NCI-H82 (cell line): ENCODE results near the gene LRRC37A3.
"Not testable (repeated sequence)": the region's sequence is repeated elsewhere in the genome, so short reads cannot be mapped to it uniquely, and the experiment has no call there.

Source experiments
- DNase-seq: peaks from one replicate; lab custom pipeline; 2025; lab: John Stamatoyannopoulos, UW

The LRRC37A3 gene

DNA sequence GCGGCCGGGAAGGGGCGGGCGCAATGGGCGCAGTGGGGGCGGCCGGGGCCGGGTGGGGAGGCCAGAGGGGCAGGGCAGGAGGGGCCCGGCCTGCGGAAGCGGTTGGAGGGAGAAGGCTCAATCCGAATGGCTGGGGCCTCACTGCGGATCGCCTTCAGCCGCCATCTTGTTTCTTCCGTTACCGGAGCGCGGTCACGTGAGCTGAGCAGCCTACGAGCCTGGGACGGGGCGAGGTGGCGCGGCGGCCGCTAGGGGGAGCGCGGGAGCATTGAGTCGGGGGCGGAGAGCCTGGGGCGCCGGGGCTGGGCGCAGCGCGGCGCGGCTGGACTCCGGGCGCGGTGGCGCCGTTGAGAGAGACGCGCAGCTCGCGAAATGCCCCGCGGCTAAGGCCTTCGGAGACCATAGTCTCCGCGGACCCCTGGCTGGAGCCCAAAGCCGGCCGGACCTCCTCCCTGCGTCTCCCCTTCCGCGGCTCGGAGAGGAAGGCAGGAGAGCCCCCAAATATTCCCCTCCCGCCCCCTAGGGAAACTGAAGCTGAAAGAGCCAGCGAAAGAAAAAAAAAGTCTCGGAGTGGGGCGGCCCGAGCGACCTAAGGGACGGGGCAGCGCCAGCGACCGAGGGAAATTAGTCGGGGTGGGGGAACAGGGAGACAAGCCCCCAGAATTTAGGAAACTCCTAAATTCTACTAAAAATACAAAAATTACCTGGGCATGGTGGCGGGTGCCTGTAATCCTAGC lies at the start of gene LRRC37A3:
TSS of gene LRRC37A3 (minus strand) at position 190 of the 737 bp plus-strand sequence. CDS start 22,221 bp downstream, outside the sequence.
- peak; percentile 94 for DNase-seq

DNA sequence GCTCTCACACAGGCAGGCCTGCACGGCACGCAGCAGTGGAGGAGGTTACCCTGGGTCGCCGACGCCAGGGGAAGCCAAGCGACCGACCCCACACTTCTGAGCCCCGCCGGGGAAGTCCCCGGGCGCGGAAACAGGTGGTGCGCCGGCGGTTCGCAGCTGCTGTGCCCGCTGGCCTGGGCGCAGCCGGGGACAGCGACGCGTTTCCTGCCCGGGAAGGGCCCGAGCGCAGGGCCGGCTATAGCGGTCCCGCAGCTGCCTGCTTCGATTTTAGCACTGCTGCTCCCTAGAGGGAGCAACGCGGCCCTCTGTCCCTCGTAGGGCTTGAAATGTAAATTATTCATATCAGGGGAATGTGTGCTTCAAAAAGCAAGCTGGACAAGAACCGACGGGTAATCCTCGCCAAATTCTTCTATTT lies 46.6 kb upstream of the LRRC37A3 start:
- peak; percentile 76 for DNase-seq

DNA sequence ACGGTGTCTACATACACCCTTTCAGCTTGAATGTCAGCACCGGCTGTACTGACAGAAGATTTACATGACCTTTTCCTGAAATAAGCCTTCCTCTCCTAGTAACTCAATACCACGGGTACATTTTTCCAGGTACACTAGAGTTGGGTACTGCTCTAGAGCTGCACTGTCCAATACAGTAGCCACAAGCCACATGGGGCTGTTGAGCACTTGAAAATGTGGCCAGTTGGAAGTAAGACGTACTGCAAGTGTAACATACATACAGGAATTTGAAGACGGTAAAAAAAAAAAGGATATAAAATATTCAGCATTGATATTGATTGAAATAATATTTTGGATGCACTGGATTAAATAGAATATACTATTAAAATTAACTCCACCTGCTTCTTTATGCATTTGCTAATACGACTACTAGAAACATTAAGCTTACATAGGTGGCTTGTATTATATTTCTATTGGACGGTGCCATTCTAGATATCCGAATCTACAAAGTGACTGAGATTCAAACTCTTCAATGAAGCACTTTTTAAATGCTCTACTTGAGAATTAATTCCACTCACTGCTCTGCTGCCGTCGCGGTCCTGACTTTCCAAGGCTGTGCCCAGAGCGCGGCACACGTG lies 46.1 kb upstream of the LRRC37A3 start:
- DNase-seq = peak; percentile 30

DNA sequence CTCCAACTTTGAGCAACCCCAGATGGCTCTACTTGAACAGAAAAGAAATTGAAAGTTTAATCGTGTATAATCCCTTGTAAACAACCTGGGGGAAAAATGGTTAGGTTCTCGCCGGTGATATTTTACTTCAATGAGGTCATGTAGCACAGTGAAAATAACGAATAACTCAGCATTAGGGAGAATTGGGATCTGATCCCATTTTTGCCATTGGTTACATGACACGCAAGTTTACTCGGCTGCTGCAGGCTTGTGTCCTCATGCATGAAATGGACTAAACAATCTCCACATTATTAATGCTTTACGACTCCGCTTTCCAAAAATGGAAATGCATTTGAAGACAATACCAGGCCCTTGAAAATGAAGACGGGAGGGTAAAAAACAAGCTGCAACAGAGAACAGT lies 45.5 kb upstream of the LRRC37A3 start:
- no peak for DNase-seq

DNA sequence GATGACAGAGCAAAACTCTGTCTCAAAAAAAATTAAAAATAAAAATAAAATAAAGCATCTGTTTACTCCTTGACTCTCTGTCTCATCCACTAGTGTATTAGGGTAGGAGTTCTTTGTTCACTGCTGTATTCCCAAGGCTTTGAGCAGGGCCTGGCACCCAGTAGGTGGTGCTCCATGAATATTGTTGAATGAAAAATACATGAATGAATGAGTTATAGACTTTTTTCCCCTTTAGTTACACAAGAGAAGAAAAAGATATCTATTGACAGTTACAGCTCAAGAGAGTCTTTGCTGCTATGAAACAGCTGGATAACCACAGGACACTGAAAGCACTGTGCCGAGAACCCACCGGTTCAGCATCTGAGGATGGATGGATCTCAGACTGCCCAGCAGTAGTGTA lies 44.5 kb upstream of the LRRC37A3 start:
- not testable (repeated sequence) for DNase-seq

DNA sequence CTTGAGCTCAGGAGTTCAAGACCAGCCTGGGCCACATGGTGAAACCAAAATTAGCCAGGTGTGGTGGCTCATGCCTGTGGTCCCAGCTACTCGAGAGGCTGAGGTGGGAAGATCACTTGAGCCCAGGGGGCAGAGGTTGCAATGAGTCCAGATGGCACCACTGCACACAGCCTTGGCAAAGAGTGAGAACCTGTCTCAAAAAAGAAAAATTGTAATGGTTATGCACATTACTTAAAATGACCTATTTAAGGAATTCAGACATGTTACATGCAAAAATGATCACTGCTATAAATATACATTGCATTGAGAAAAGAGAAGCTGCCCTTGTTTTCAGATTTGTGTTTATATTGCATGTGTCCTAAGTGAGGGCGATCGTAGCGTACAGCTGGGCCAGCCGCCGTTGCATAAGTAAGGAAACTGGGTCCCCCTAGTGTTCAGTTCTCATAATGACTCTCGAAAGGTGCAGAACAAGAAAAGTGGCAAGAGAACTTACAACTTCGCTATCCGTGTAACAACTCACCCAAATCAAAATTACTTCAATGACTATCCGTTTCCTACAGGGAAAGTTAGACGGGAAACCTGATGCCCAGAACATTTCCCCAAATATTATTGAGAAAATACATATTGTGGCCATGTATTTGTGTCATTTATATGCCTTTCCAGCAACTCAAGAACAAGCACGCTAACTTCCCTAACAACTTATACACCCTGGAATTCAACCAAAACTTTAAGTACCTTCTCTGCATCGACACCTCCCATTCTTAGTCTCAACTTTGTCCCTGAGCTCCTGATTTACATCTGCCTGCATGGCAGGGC lies 42.5 kb upstream of the LRRC37A3 start:
- DNase-seq = peak; percentile 93

DNA sequence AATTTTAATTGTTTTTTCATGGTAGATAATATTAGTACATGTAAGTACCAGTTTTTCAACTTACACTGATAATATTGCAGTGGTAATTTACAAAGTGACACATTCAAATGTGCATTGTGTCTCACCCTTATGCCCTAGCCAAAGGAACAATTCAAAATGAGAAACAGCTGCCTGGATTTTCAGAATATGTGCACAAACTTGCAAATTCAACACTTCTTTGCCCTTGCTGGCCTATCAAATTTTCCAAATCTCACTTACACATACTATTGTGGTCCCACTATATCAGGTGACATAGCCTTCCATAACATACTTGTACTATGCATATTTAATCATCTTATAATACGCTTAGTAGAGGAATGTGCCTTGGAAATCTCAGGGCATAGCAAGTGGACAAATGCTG lies 32.6 kb upstream of the LRRC37A3 start:
- DNase-seq = no peak

DNA sequence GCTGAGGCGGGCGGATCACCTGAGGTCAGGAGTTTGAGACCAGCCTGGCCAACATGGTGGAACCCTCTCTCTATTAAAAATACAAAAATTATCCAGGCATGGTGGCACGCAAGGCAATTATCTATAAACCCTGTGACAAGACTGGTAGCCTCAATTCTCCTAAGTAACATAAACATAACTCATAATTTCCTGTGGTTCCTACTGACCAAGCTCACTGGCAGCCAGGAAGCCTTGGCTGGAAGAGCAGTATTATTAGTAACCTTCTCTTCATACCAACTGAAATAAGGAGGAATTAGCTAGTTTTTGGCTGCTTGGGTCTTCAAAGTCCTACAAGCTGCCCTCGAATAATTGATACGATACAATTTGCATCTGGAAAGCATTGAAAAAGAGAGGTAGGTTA lies 31.6 kb upstream of the LRRC37A3 start:
- no peak for DNase-seq

DNA sequence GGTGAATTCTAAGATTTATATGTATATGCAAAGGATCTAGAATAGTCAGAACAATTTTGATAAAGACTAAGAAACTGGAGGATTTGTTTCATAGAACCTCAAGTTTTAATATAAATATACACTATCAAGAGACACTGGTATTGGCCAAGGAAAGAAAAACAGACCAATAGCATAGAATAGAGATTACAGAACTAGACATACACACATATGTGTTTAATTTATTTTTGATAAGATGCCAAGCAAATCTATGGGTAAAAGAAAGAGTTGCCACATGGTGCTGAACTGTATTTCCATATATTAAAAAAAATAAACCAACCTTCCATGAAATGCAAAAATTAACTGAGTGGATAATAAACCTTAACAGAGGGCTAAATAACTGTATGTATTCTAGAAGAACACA lies 27.9 kb upstream of the LRRC37A3 start:
- DNase-seq = no peak

DNA sequence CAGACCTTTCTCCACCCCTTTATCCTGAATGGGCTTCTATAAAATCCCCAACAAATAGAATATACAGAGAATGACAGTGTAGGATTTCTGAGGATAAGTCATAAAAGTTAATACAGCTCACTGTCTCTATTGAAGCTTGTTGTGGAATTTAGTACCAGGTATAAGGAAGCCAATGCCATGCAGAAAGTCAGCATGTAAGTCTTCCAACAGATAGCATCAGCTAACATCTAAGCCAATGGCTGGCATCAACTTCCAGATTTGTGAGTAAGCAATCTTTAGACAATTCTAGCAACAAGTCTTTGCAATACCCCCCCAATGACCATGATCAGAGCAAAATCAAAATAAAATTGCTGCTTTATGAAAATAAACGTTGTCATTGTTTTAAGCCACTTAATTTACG lies 22.5 kb upstream of the LRRC37A3 start:
- no peak for DNase-seq

DNA sequence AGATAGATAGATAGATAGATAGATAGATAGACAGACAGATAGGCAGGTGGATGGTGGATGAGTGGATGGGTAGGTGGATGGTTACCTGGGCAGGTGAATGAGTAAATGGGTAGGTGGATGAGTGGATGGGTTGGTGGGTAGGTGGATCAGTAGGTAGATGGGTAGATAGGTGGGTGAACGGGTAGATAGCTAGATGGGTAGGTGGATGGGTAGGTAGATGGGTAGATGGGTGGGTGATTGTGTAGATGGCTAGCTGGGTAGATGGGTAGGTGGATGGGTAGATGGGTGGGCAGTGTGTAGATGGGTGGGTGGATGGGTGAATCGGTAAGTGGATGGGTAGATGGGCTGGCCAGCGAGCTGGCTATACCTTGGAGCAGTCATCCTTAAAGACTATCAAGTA lies 21.8 kb upstream of the LRRC37A3 start:
- no peak for DNase-seq

DNA sequence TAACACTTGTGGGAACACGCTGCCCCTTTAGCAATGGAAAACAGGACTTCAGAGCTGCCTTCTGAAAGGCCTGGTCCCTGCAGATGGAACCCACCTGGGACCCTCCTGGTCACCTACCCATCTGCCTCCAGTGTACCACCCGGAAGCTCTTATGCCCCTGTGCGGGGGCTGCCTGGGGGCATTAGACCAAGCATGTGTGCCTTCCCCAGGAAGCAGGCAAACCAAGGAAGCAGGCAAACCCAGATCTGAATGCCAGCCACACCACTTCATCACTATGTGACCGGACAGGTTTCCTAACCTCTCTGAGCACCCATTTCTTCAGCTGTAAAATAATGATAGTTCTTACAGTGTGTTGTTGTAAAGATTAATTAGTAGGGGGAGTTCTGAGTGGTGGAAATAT lies 20.8 kb upstream of the LRRC37A3 start:
- DNase-seq = no peak

DNA sequence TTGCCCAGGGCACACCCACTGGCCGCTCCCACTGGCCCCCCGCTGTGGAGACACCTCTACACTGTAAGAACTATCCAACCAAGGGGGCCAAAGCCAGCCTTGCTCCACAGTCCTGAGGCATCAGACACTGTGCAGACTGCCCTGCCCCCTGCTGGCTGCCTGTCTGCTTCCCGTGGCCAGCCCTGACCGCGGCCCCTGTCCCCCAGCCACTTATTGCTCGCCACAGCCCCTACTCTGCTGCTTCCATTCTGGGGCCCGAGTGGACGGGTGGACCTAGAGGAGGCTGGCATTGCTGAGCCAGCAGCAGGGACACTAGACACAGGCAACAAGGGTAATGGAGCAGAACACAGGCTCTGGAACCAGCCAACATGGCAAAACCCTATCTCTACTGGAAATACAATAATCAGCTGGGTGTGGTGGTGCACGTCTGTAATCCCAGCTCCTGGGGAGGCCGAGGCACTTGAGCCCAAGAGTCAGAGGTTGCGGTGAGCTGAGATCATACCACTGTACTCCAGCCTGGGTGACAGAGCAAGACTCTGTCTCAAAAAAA lies 19.7 kb upstream of the LRRC37A3 start:
- peak; percentile 60 for DNase-seq

DNA sequence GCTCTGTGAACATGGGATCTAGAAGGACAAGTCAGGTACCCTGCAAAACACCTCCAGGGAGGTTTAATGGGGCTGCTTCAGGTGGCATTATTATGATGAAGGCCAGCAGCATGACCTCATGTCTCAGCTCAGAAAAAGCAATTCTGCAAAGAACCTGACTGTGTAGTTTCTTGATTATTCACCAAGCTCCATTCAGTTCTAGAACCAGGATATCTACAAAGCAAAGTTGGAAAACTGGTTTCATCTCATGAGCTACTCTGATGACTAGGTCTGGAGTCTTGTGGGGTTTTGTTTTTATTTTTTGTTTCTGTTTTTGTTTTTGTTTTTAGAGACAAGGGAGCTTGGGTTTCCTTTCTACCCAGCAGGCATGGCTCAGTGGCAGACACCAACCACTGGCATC lies 19.0 kb upstream of the LRRC37A3 start:
- DNase-seq = no peak

DNA sequence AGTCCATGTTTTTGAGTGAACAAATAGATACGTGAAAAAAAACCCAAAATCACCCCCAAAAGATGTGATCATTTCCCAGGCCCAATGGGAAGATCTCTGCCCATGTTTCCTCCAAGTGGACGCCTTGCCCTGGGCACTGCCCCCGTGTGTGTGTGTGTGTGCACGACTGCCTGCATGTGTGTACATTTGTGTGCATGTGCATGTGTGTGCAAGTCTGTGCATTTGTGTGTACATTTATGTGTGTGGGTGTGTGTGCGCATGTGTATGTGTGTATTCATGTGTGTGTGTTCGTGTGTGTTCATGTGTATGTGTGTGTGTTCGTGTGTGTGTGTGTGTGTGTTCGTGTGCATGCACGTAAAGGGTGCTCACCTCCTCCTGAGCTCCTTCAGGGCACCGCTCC lies 16.8 kb upstream of the LRRC37A3 start:
- DNase-seq = no peak

DNA sequence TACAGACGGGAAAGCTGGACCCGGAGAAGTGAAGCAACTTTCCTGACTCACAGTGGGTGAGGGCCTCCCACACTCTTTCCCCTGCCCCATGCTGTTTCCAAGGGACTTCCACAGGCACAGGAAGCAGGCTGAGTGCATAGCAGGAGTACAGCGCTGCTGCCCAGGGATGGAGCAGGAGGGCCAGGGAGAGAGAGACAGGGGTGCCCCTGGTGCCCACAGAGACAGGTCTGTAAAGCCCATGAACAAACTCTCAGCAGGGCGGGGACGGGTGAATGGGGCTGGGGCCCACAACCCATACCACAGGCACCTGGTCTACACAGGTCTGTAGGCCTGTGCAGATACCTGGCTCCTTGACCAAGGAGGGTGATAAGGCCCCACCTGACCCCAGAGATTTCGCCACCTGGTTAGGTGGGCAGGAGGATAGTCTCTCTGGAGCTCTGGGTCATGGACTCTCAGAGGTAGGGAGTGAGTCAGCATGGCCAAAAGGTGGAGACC lies 15.1 kb upstream of the LRRC37A3 start:
- not testable (repeated sequence) for DNase-seq

DNA sequence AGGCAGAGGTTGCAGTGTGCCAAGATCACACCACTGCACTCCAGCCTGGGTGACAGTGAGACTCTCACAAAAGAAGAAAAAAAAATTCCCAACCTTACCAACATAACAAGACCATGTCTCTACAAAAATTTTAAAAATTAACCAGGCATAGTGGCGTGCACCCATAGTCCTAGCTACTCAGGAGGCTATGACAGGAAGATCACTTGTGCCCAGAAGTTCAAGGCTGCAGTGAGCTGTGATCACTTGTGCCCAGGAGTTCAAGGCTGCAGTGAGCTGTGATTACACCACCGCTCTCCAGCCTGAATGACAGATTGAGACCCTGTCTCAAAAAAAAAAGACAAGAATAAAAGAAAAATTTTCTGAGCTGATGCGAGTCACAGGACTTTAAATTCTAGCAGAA lies 13.6 kb upstream of the LRRC37A3 start:
- DNase-seq = not testable (repeated sequence)

DNA sequence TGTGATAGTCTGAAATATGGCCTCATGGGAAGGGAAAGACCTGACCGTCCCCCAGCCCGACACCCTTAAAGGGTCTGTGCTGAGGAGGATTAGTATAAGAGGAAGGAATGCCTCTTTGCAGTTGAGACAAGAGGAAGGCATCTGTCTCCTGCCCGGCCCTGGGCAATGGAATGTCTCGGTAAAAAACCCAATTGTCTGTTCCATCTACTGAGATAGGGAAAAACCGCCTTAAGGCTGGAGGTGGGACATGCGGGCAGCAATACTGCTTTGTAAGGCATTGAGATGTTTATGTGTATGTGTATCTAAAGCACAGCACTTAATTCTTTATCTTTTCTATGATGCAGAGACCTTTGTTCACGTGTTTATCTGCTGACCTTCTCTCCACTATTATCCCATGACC lies 11.1 kb upstream of the LRRC37A3 start:
- not testable (repeated sequence) for DNase-seq

DNA sequence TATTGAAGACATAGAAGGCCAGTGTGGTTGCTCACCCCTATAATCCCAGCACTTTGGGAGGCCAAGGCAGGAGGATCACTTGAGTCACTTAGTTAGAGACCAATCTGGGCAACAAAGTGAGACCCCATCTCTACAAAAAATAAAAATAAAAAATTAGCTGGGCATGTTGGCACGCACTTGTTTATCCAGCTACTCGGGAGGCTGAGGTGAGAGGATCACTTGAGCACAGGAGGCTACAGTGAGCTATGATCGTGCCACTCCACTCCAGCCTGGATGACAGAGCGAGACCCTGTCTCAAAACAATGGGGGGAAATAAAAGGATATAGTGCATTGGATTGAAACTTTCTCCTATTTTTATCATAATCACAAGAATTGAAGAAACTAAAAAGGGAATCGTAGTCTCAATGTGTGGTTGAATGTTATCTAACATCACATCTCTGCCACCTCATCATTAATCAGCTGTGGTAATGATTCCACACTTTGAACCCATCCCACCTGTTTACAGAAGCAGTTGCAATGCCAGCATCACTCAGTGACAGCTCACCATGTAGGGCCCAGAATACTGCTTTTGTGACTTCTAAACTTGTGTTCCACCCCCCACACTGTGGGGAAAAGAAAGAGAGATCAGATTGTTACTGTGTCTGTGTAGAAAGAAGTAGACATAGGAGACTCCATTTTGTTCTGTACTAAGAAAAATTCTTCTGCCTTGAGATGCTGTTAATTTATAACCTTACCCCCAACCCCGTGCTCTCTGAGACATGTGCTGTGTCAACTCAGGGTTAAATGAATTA lies 10.3 kb upstream of the LRRC37A3 start:
- not testable (repeated sequence) for DNase-seq

DNA sequence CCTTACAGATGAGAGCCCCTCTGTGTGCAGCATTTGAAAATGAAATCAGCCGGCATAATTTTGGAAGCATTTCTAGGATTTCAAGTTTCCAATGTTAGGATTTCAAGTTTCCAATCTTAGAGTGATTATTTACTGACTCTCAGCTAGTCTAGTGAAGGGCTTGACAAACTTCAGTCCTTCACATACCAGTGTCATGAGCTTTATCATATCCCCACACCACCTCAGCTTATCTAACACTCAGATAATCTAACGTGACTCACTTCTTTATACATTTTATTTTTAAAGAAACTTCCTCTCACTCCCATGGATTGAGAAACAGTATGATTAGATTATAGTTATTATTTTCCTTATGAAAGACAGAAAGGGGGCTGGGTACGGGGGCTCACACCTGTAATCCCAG lies 9.4 kb upstream of the LRRC37A3 start:
- DNase-seq = not testable (repeated sequence)

DNA sequence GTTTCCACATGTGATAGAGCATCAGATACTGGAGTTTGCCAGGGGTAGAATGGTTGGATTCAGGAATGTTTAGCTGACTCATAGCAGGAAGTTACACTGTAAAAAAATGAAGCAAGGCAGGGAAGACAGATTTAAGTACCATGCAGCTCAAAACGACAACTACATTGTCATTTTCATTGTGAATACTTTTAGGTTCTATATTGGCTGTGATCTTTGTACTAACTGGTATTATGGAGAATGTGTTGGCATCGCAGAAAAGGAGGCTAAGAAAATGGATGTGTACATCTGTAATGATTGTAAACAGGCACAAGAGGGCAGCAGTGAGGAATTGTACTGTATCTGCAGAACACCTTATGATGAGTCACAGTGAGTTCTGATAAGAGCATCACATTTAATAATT lies 8.2 kb upstream of the LRRC37A3 start:
- peak; percentile 91 for DNase-seq

DNA sequence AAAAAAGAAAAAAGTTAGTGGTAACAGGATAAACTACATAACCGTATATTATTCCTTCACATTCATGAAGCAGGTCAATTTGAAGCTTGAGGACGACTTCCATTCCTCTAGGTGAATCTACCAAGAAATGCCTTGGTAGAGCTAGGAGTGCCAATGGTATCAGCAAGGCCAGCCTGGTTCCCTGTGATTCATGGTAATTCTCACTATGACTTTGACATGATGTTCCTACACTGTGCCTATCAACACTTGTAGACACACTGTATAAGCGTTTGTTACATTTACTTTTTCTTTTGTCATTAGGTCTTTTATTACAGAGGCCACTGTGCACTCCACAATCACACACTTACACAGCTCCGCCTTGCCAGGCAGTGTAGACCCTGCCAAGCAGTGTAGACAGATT lies 7.2 kb upstream of the LRRC37A3 start:
- DNase-seq = not testable (repeated sequence)
